HG02642 (cell line): Measurements from ENCODE around the gene IPO13.

Source experiments
- ATAC-seq: cut with Tn5 transposase; IDR thresholded peaks from one replicate; pipeline ENCODE4 v1.9.1; 2021; ENCODE audit warnings: mild to moderate bottlenecking; ENCODE audit not compliant: unreplicated experiment, poor library complexity

The IPO13 gene

GRCh38 chr1:43947061-43947873, 517 bp downstream of the IPO13 start:
- peak; percentile 2 for ATAC-seq

DNA sequence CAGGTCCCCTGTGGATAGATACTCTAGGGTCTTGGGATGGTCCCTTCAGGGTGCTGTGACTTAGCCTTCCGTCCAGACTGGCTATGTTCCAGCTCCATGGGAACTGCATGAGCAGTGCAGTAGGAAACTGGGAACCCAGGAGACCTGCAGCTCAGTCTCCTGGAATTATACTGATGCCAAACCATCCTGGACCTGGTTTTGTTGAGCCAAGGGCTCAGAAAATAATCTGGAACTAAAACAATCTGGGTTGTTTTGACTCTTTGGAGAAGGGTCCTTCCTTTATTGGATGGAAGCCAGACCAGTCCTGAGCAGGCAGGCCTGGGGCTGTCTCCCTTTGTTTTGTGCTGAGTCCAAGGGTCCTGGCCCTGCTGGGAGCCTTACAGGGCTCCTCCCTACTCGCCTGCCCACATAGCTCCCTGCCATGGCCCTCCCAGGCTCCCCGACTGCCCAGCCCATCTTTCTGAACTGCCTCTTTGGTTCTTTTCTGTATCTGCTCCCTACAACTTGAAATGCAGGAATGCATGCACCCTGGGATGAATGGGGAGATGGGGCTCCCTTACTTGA, 1.2 kb downstream of the IPO13 start:
- no peak for ATAC-seq

- ATAC-seq: no peak
Observed at GRCh38 chr1:43949678-43950077, 2.9 kb downstream of the IPO13 start.

DNA sequence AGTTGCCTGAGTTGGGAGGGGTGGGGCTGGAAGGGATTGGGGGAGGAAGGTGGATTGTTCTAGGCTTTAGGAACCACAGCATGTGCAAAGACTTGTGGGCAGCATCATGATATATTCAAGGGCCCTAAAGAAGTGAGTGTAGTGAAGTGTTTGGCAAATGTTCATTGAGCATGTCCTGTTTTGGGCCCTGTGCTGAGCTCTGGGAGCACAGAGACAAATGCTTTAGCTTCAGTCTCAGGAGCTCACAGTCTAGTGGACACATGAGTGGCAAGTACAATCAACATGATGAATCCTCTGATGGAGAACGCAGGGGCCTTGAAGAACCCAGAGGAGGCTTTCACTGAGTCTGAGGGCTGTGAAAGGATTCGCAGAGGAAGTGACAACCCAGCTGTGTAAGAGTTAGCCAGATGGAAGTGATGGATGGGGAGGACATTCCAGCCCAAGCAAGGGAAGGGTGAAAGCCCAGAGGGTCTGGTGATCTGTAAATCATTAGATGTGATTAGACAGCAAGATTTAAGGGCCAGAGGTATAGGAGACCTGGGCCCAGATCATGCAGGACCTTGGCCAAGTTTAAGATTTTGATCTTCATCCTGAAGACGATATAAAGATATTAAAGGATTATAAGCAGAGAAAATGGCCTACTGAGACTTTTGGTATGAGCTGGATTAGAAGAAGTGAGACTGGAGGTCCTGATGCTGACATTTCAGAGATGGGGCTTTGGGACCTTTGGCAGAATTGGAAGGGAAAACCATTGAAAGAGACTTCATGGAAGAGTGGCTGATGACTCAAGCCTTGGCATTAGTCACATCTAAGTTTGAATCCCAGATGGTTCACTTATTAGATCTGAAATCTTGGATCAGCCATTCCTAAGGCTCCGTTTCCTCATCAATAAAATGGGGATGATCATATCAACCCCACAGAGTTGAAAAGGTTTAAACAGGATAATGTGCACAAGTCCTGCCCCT, 4.6 kb downstream of the IPO13 start:
- ATAC-seq: no peak

- ATAC-seq: no peak
Observed at GRCh38 chr1:43952731-43953346, 6.1 kb downstream of the IPO13 start.

- ATAC-seq: no peak
Observed at GRCh38 chr1:43953361-43953760, 6.6 kb downstream of the IPO13 start.

DNA sequence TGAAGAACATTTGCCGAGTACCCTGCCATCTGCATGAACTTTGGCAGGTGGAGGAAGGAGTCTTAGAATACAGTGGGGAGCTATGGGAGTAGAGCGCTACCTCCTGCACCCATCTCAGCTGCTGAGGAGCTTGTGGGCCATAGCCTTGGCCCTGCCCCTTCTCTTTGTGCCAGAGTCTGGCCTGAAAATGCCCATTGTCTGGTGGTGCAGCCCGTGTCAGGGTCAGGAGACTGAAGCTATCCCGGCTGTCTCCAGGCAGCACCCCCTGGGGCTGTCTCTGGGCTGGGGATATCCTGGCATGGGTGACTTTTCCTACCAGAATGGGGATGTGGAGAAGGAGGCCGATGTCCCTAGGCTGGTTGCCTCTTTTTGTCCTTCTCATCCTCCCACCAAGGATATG, 7.3 kb downstream of the IPO13 start:
- no peak for ATAC-seq

- no peak for ATAC-seq
Observed at GRCh38 chr1:43956234-43956633, 9.5 kb downstream of the IPO13 start.

DNA sequence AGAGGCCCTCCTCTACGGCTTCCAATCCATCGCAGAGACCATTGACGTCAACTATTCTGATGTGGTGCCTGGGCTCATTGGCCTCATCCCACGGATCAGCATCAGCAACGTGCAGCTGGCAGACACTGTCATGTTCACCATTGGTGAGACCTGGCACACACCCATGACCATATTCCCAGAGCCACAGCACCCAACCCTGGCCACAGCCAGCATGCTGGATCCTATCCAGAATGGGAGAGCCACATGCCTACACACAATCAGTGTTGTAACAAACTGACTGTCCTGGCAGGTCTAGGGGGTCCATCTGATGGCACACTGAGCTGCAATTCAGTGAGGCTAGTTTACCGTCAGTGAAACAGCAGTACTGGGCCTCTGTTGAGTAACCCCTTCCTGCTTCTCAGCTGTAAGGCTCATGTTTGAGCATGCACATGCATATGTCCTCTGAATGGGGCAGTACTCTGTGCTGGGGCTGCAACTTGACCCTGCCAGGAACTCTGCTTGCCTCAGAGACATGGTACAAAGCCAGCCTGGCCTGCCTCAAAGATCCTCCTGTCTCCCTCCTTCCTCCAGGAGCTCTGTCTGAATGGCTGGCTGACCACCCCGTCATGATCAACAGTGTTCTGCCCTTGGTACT, 10.8 kb downstream of the IPO13 start:
- ATAC-seq: no peak

DNA sequence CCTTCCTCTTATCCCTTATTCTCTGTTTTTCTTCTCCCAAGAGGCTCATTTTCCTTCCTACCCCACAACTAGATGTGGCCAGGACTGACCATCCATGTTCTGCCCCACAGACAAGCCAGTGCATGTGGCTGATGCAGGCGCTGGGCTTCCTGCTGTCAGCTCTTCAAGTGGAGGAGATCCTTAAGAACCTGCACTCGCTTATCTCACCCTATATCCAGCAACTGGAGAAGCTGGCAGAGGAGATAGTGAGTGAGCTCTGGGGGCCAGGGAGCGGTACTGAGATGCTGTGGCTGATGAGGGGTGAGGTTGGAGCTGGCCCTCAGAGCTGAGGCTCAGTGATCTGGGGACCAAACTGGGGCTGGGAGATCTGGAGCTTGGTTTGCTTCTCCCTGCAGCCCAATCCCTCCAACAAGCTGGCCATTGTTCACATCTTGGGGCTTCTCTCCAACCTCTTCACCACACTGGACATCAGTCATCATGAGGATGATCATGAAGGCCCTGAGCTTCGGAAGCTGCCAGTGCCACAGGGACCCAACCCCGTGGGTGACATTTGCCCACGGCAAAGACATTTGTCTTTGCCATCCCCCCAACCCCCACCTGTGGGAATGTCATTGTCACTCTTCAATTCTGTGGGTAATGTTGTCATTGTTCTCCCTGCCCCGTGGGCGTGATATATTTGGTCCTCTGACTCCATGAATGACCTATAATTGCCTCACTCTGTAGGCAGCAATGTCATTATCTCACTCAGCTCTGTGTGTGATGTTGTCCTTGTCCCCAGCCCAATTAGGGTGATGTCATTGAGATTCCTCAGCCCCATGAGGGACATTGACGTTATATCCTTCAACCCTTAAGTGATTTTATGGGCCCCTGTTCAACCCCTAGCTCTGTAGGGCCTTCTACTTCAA, 11.9 kb downstream of the IPO13 start:
- ATAC-seq: no peak

GRCh38 chr1:43960798-43961197, 14.0 kb downstream of the IPO13 start:
- no peak for ATAC-seq

DNA sequence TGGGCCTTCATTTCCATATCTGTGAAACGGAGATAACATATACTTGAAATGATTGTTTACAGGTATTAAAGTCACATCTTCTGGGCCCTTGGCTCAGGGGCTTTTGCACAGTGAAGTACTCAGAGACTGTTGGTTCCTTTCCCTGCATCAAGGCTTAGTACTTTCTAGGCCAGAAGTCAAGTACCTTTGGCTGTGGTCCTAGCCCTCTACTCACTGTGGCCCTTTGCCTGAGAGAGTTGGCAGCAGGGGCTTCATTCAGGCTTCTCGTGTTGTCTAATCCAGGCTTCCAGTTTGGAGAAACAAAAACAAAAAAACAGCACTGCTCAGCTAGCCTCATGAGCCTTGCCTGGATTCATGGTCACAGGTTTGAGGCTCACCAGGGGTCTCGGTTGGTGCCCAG, 14.9 kb downstream of the IPO13 start:
- ATAC-seq: no peak

GRCh38 chr1:43962324-43962723, 15.6 kb downstream of the IPO13 start:
- ATAC-seq: no peak

DNA sequence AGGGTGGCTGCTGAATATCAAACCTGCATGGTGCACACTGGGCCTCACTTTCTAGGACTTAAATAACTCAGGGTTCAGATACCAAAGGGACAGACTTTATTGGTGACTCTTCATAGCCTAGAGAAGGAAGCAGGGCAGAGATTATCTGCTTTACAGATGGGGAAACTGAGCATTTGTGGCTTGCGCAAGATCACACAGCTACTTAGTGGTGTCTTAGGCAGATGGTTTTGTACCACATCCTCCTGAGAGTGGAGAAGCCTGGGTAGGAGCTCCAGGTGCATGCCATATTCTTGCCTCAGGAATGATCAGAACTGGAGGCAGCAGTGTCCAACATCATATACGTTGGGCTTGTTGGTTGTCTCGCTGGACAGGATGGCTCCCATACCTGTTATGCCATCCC, 16.3 kb downstream of the IPO13 start:
- ATAC-seq: no peak

DNA sequence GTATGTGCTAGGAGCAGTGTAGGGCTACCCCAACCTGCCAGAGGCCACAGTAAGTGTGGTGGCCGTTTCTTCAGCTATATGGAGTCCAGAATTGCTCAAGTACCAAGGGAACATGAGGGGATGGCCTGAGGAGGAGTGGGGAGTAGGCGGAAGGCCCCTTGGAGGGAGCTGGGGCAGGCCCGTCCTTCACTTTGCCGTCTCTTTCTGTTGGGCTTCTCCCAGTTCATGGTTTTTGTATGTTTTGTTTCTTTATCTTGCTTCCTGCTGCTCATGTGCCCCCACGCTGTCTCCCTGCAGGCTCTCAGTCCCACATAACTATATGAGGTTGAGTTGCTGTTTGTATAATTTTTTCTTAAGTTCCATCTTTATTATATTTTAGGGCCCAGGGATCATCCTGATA, 17.1 kb downstream of the IPO13 start:
- no peak for ATAC-seq

GRCh38 chr1:43965316-43965715, 18.6 kb downstream of the IPO13 start:
- no peak for ATAC-seq

- no peak for ATAC-seq
Observed at GRCh38 chr1:43968348-43968948, 21.7 kb downstream of the IPO13 start.

- ATAC-seq: peak; percentile 2
Observed at GRCh38 chr1:43969416-43969745, 22.6 kb downstream of the IPO13 start.
